Measurements from ENCODE around the gene PCNX1.
A peak's percentile ranks its signal among the peaks of the same experiment; 100 is the strongest.

The PCNX1 gene

GRCh38 chr14:70943838-70944237 is 36.6 kb downstream of the PCNX1 start:
- no peak for DNase-seq (ENCODE audit: low read depth)
- TF ChIP-seq, protein P1, sequence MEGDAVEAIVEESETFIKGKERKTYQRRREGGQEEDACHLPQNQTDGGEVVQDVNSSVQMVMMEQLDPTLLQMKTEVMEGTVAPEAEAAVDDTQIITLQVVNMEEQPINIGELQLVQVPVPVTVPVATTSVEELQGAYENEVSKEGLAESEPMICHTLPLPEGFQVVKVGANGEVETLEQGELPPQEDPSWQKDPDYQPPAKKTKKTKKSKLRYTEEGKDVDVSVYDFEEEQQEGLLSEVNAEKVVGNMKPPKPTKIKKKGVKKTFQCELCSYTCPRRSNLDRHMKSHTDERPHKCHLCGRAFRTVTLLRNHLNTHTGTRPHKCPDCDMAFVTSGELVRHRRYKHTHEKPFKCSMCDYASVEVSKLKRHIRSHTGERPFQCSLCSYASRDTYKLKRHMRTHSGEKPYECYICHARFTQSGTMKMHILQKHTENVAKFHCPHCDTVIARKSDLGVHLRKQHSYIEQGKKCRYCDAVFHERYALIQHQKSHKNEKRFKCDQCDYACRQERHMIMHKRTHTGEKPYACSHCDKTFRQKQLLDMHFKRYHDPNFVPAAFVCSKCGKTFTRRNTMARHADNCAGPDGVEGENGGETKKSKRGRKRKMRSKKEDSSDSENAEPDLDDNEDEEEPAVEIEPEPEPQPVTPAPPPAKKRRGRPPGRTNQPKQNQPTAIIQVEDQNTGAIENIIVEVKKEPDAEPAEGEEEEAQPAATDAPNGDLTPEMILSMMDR (conservative IDR thresholded peaks at IDR 0.05; ENCODE audit: low read depth, low read length), result no peak
- no peak overlapping the region for H3K4me3 ChIP-seq (ENCODE audit: low read depth, low read length)

DNA sequence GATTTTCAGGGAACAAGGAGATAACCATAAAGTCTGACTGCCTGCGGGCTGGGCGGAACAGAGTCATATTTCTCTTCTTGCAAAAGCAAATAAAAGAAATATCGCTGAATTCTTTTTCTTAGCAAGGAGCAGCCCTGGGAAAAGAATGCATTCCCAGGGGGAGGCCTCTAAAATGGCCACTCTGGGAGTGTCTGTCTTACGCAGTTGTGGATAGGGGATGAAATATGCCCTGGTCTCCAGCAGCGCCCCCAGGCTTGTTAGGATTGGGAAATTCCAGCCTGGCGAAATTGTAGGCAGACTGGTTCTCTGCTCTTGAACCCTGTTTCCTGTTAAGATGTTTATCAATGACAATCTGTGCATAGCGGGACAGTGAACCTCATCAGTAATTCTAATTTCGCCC is 40.5 kb downstream of the PCNX1 start:
- H3K4me3 ChIP-seq (ENCODE audit: low read depth, low read length), result no peak overlapping the region
- DNase-seq (ENCODE audit: low read depth), result no peak
- TF ChIP-seq, protein P1 (conservative IDR thresholded peaks at IDR 0.05; ENCODE audit: low read depth, low read length), result no peak

DNA sequence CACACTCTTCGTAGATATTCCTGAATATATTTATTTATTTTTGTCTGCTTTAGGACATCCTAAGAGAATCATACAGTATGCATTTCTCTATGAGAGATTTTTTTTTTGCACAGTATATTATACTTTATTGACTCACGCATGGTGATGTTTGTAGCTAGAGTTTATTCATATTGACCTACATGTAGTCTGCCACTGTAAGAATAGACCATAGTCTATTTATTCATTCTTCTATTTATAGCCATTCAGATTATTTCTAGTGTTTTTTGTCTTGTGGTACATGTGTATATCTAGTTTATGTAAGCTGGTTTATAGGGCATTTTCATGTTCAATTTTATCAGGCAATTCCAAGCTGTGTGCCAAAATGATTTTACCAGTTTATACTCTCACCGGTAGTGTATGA is 45.2 kb downstream of the PCNX1 start:
- TF ChIP-seq, protein P1 (conservative IDR thresholded peaks at IDR 0.05; ENCODE audit: low read depth, low read length), result no peak
- no peak for DNase-seq (ENCODE audit: low read depth)
- H3K4me3 ChIP-seq (ENCODE audit: low read depth, low read length), result no peak overlapping the region

DNA sequence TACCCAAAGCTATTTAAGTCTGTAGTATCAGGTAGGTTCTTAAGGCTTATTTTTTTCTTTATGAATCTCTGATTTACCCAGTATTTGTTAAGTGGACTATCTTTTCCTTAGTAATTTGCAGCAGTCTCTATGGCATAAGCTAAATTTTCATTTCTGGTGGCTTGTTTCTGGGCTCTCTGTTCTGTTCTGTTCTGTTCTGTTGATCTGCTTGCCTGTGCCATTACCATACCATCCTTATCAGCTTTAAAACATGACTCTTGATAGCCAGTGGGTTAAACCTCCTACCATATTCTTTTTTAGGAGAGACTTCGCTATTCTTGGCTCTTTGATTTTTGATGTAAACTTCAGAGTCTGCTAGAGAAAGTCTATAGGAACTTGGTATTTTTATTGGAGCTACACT is 46.8 kb downstream of the PCNX1 start:
- H3K4me3 ChIP-seq (ENCODE audit: low read depth, low read length), result no peak overlapping the region
- no peak for DNase-seq (ENCODE audit: low read depth)
- TF ChIP-seq, protein P1 (conservative IDR thresholded peaks at IDR 0.05; ENCODE audit: low read depth, low read length), result no peak

GRCh38 chr14:70955543-70956480 is 48.6 kb downstream of the PCNX1 start:
- no peak overlapping the region for H3K4me3 ChIP-seq (ENCODE audit: low read depth, low read length)
- peak; percentile 53 for DNase-seq (ENCODE audit: low read depth)
- TF ChIP-seq, protein P1 (conservative IDR thresholded peaks at IDR 0.05; ENCODE audit: low read depth, low read length), result peak; percentile 82

GRCh38 chr14:70956511-70956910 is 49.3 kb downstream of the PCNX1 start:
- no peak for DNase-seq (ENCODE audit: low read depth)
- H3K4me3 ChIP-seq (ENCODE audit: low read depth, low read length), result no peak overlapping the region
- TF ChIP-seq, protein P1 (conservative IDR thresholded peaks at IDR 0.05; ENCODE audit: low read depth, low read length), result no peak

GRCh38 chr14:70957710-70958109 is 50.5 kb downstream of the PCNX1 start:
- H3K4me3 ChIP-seq (ENCODE audit: low read depth, low read length), result no peak overlapping the region
- DNase-seq (ENCODE audit: low read depth), result no peak
- TF ChIP-seq, protein P1 (conservative IDR thresholded peaks at IDR 0.05; ENCODE audit: low read depth, low read length), result no peak
